SIG-M5 (cell line): ENCODE data around the gene OR52A5.

Experiments used
- DNase-seq: peaks from one replicate; lab custom pipeline; 2025; lab: John Stamatoyannopoulos, UW

OR52A5 gene

GRCh38 chr11:5115339-5115738 lies 22.8 kb downstream of the OR52A5 start:
- DNase-seq = no peak

GRCh38 chr11:5107285-5107684 lies 30.9 kb downstream of the OR52A5 start:
- DNase-seq = no peak

GRCh38 chr11:5103066-5103465 lies 35.1 kb downstream of the OR52A5 start:
- no peak for DNase-seq

GRCh38 chr11:5102246-5102645 lies 35.9 kb downstream of the OR52A5 start:
- no peak for DNase-seq

GRCh38 chr11:5096011-5096410 lies 42.1 kb downstream of the OR52A5 start:
- no peak for DNase-seq

- no peak for DNase-seq
Measured at GRCh38 chr11:5092821-5093585, 45.2 kb downstream of the OR52A5 start.

GRCh38 chr11:5090668-5091067 lies 47.5 kb downstream of the OR52A5 start:
- no peak for DNase-seq

- no peak for DNase-seq
Measured at GRCh38 chr11:5088556-5088955, 49.6 kb downstream of the OR52A5 start.

- DNase-seq = no peak
Measured at GRCh38 chr11:5083602-5084001, 54.6 kb downstream of the OR52A5 start.

- no peak for DNase-seq
Measured at GRCh38 chr11:5081405-5081804, 56.8 kb downstream of the OR52A5 start.
